Ovary (tissue), 3 donors: ENCODE measurements around the gene CATSPER2.
"Not testable (repeated sequence)": the region's sequence is repeated elsewhere in the genome, so short reads cannot be mapped to it uniquely, and the experiment has no call there.

Source experiments
- POLR2A ChIP-seq: fragments of 450-650 bp; IDR thresholded peaks from one replicate; pipeline ENCODE4 v1.6.1; 2017; ENCODE audit warnings: antibody characterized with exemption, mild to moderate bottlenecking, moderate library complexity
- TF ChIP-seq, protein P1 (sequence below), 3 donors: fragments of 450-650 bp in 2 of 3; fragments of 200-600 bp in 1 of 3; IDR thresholded peaks; one replicate each; pipeline versions ENCODE4 v1.5.1 to v1.8.0; 2016 to 2022; ENCODE audit warnings: antibody characterized with exemption in 3 of 3, mild to moderate bottlenecking in 1 of 3
- donor health status: DM: no; HTN: no; CAD: no.

DNA sequence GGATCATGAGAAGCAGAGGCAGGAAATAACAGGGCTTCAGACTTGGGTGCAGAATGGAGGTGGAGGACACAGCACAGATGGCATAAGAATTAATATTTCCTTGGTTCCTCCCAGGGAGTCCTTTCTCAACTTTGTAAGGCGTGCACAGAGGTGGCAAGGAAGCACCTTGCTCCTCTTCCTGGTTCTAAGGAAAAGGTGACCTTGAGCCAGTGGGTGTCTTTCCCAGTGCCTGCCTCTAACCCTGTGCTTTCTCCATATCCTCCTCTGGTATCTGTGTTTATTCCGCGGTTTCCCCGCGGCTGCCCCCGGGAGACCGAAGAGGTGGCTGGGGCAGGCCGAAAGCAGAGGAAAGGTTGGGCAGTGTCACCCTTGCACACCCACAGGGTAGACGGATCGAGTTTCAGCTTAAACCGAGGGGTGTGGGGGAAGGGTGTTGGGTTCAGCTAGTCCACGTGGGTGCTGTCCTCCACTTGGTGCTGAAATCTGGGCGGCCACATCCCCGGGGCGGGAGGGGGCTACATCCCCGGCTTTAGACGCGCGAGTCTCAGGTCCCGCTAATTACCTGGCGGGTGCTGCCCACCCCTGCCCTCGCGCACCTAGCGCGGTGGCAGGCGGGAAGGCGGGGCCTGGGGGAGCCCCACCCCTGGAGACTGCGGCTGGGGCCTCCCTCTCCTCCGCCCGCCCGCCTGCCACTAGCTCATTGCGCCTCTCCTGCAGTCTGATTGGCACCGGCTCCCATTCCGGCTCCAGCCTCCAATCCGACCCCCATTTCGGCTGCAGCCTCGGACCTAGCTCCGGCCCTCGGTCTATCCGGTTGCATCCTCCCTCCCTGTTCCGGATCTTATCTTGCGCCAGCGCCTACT, 55.1 kb downstream of the CATSPER2 start, which contains the start of gene CKMT1B:
- TF ChIP-seq, protein P1, sequence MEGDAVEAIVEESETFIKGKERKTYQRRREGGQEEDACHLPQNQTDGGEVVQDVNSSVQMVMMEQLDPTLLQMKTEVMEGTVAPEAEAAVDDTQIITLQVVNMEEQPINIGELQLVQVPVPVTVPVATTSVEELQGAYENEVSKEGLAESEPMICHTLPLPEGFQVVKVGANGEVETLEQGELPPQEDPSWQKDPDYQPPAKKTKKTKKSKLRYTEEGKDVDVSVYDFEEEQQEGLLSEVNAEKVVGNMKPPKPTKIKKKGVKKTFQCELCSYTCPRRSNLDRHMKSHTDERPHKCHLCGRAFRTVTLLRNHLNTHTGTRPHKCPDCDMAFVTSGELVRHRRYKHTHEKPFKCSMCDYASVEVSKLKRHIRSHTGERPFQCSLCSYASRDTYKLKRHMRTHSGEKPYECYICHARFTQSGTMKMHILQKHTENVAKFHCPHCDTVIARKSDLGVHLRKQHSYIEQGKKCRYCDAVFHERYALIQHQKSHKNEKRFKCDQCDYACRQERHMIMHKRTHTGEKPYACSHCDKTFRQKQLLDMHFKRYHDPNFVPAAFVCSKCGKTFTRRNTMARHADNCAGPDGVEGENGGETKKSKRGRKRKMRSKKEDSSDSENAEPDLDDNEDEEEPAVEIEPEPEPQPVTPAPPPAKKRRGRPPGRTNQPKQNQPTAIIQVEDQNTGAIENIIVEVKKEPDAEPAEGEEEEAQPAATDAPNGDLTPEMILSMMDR (IDR thresholded peaks at IDR 0.05) = not testable (repeated sequence)
- not testable (repeated sequence) for TF ChIP-seq POLR2A
